Measurements from ENCODE around the gene IFT27. TPM values are rescaled to one million over a fixed set of nuclear protein-coding genes. Genes with fewer than 3 reads are reported as not detected.
"Not testable (repeated sequence)": the region's sequence is repeated elsewhere in the genome, so short reads cannot be mapped to it uniquely, and the experiment has no call there.

Gene IFT27
- total RNA-seq, 1 experiment from 2014 or later, result 22.6 TPM

DNA sequence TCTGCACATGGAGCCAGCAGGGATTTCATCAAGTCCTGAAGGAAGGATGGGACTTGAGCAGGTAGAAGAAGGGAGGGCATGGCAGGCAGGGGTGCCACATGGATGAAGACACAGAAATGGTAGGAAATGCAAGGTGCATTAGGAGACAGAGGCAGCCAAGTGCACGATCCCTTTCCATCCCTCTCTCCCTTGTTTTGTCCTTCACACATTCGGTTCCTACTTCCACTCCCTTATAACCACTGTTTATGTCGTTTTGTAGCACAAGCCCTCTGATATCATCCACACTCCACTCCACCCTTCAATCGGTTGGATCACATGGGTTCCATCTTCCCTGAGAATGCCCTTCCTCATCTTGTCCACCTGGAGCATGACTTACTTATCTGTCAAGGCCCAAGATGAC, 35.2 kb downstream of the IFT27 start:
- Histone ChIP-seq H3K36me3 (no peaks in the 10 kb centered on the region), H3K9me3 (replicated peaks) (no peaks in the 10 kb centered on the region), H3K27me3 (replicated peaks) (peaks cover 29% of the 10 kb centered on the region), H3K4me3 (no peak overlapping the region), H3K4me1 (replicated peaks) (no peaks in the 10 kb centered on the region), H3K27ac (no peak overlapping the region)
- DNase-seq (ENCODE audit: low read depth in 1 of 2, low spot score in 2 of 2), result no peak

DNA sequence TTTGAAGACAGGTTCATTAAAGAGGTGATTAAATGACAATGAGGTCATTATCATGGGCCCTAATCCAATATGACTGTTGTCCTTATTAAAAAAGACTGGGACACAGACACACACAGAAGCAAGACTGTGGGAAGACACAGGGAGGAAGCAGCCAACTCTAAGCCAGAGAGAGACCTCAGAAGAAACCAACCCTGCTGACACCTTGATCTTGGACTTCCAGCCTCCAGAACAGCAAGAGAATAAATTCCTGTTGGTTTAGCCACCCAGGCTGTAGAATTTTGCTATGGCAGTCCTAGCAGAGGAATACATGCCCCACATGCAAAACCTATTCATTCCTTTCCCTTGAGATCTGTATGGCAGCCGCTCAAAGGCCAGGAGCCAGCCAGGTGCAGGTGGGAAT, 36.7 kb downstream of the IFT27 start:
- H3K27ac ChIP-seq, result no peak overlapping the region
- H3K9me3 ChIP-seq (replicated peaks), result no peaks in the 10 kb centered on the region
- peaks cover 16% of the 10 kb centered on the region for H3K27me3 ChIP-seq (replicated peaks)
- no peaks in the 10 kb centered on the region for H3K36me3 ChIP-seq
- H3K4me1 ChIP-seq (replicated peaks), result no peaks in the 10 kb centered on the region
- DNase-seq (ENCODE audit: low read depth in 1 of 2, low spot score in 2 of 2), result no peak
- H3K4me3 ChIP-seq, result no peak overlapping the region

DNA sequence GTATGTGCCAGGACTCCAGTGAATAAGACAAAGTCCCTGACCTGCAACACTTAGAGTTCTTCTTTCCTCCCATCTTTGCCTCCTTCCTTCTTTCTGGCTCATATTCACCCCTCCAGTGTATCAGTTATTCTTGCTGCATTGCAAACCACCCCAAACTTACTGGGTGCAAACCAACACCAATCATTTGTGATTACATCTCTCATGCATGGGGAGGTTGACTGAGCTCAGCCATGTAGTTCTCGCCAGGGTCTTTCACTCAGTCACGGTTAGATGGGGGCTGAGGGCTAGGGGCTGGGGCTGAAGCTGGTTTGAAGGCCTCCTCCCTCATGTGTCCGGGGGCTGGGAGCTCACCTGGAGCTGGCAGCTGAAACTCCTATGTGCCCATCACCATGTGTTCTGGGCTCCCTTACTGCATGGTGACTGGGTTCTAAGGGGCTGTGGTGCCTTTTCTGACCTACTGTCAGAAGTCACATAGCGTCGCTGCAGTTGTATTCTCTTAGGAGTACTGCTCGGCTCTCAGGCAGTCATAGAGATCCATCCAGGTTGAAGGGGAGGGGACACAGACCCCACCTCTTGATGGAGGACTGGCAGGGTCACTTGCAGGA, 37.4 kb downstream of the IFT27 start:
- H3K9me3 ChIP-seq (replicated peaks), result no peaks in the 10 kb centered on the region
- no peak overlapping the region for H3K27ac ChIP-seq
- H3K36me3 ChIP-seq, result no peaks in the 10 kb centered on the region
- no peaks in the 10 kb centered on the region for H3K4me1 ChIP-seq (replicated peaks)
- H3K27me3 ChIP-seq (replicated peaks), result peaks cover 13% of the 10 kb centered on the region
- H3K4me3 ChIP-seq, result no peak overlapping the region
- DNase-seq (ENCODE audit: low read depth in 1 of 2, low spot score in 2 of 2), result no peak

DNA sequence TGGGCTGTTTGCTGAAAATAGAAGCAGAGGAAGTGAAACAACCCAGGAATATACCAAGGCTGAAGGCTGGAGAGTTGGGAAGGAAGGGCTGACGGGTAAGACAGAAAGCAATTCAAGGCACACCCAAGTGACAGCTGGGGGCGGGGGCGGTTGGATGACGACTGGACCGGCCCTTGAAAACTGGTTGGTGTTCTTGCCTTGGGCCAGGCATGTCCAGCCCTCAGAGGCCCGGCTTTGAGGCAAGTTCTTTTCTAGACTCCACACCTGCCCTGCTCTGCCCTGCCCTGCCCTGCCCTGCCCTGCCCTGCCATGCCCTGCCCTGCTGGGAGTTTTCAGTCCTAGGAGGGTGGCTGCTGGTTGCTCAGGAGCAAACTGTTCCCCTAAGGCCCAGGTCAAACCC, 38.1 kb downstream of the IFT27 start:
- H3K36me3 ChIP-seq, result no peaks in the 10 kb centered on the region
- no peaks in the 10 kb centered on the region for H3K9me3 ChIP-seq (replicated peaks)
- DNase-seq (ENCODE audit: low read depth in 1 of 2, low spot score in 2 of 2), result no peak
- H3K27me3 ChIP-seq (replicated peaks), result peaks cover 15% of the 10 kb centered on the region
- H3K4me1 ChIP-seq (replicated peaks), result no peaks in the 10 kb centered on the region
- no peak overlapping the region for H3K4me3 ChIP-seq
- no peak overlapping the region for H3K27ac ChIP-seq

DNA sequence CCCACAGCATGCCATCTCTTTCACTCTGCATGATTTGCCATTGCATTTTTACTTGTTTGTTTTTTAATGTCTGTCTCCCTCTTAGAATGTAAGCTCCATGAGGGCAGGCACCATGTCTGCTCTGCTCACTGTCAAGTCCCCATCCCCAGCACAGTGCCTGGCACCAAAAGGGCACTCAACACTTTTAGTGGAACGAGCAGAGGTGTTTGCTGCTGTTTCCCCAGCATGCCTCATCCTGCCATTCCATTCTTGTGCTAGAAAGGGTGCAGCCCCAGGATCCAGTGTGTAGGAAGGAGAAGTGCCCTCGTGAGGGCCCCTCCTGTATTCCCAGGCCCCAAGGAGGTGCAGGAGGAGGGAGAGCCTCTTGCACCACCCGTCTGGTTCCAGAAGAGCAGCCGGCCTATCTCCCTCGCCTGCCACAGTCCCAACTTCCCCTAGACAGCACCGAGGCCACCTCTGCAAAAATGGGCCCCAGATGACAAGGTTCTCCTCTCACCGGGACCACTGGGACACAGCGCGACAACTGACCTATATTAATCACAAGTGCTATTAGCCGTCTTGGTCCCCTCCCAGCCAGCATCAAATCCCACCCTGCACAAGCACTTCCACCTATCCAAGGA, 39.1 kb downstream of the IFT27 start:
- H3K9me3 ChIP-seq (replicated peaks), result no peaks in the 10 kb centered on the region
- H3K27me3 ChIP-seq (replicated peaks), result peaks cover 22% of the 10 kb centered on the region
- no peaks in the 10 kb centered on the region for H3K4me1 ChIP-seq (replicated peaks)
- no peak overlapping the region for H3K4me3 ChIP-seq
- no peak for DNase-seq (ENCODE audit: low read depth in 1 of 2, low spot score in 2 of 2)
- no peak overlapping the region for H3K27ac ChIP-seq
- H3K36me3 ChIP-seq, result no peaks in the 10 kb centered on the region

DNA sequence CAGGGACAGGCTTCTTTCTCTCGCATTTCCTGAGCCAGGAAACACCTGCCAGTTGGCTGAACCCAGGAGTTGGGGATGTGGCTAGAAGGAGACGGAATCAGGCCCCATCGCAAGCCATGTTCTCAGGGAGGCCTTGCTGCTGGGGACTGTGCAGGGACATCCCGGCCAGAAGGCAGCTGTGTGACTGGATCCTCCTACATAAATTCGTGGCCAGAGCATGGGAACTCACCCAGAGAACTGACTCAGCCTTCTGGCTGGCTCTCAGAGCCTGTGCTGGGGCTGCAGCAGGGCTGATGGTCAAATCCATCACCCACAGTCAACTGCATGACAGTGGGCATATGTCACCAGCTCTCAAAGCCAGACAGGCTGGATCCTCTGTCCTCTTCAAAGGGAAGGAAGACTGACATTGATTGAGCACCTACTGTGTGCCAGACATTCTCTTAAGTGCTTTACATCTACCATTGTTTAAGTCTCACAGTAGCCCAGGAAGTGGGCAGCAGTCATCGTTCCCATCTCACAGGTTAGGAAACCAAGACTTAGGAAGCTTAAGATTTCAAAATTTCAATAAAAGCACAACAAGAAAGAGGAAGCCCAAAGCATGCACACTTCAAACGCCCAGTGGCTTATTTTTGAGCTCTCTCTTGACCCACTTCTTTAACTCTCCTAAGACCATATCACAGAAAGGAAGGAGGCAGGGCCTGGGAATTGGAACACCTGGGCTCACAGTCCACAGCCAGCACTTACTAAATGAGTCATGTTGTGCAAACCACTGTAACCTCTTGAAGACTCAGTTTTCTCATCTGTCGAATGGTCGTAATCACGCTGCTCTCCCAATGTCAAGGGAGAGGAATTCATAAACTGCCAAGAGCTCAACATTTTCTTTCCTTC, 41.5 kb downstream of the IFT27 start:
- no peaks in the 10 kb centered on the region for H3K4me1 ChIP-seq (replicated peaks)
- H3K27ac ChIP-seq, result no peak overlapping the region
- no peak for DNase-seq (ENCODE audit: low read depth in 1 of 2, low spot score in 2 of 2)
- no peaks in the 10 kb centered on the region for H3K36me3 ChIP-seq
- H3K27me3 ChIP-seq (replicated peaks), result peaks cover 25% of the 10 kb centered on the region
- no peak overlapping the region for H3K4me3 ChIP-seq
- H3K9me3 ChIP-seq (replicated peaks), result no peaks in the 10 kb centered on the region

DNA sequence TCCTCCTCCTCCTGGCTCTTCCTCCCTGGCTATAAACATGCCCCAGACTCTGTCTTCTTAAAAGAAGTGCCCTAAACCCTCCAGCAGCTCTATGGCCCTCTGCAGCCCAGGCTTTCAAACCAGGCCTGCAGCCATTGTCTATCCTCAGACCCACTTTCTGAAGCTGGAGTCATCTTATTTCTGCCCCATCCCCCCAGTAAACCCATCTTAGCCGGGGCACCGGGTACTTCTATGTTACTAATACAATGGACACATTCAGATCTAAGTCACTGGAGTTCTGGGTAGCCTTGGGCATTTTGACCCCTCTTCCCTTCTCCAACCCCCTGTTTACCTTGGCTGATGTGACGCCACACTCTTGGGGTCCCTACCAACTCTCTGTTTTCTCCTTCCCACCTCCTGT, 42.6 kb downstream of the IFT27 start:
- Histone ChIP-seq H3K4me3 (no peak overlapping the region), H3K9me3 (replicated peaks) (no peaks in the 10 kb centered on the region), H3K36me3 (no peaks in the 10 kb centered on the region), H3K4me1 (replicated peaks) (no peaks in the 10 kb centered on the region), H3K27me3 (replicated peaks) (peaks cover 25% of the 10 kb centered on the region), H3K27ac (no peak overlapping the region)
- DNase-seq (ENCODE audit: low read depth in 1 of 2, low spot score in 2 of 2), result no peak

DNA sequence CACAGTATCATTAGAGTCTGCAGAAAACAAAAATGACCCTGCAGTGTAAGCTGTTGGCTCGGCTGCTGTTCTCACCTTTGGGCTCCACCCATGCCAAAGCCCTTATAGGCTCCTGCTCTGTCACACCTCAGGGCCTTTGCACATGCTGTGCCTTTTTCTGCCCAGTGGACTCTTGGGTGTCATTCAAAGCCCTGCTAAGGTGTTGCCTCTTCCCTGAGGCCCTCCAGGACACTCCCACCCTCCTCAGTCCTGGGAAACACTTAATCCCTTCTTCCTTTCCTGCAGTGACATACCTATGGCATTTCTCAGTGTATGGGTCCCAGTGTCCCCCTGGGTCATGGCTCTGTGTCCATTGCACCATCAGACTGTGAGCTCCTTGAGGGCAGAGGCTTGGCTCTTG, 43.3 kb downstream of the IFT27 start:
- Histone ChIP-seq H3K27me3 (replicated peaks) (peaks cover 27% of the 10 kb centered on the region), H3K9me3 (replicated peaks) (no peaks in the 10 kb centered on the region), H3K4me1 (replicated peaks) (no peaks in the 10 kb centered on the region), H3K27ac (no peak overlapping the region), H3K36me3 (no peaks in the 10 kb centered on the region), H3K4me3 (no peak overlapping the region)
- DNase-seq (ENCODE audit: low read depth in 1 of 2, low spot score in 2 of 2), result no peak

DNA sequence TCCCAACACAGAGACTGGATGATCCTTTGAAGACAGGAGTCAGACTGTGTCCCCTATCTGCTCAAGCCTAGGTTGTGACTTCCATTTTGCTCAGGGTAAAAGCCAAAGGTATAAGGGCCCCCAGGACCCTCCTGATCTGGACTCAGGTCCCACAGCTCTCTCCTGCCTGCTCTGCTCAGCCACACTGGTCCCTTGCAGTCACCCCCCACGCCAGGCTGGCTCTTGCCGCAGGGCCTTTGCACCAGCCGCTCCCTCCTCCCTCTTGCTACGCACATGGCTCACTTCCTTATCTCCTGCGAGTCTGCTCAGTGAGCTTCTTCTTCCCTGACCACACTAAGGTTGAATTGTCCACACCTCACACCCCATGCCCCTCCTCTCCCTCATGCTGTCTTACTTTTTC, 44.0 kb downstream of the IFT27 start:
- Histone ChIP-seq H3K4me3 (no peak overlapping the region), H3K27me3 (replicated peaks) (peaks cover 29% of the 10 kb centered on the region), H3K9me3 (replicated peaks) (no peaks in the 10 kb centered on the region), H3K27ac (no peak overlapping the region), H3K4me1 (replicated peaks) (no peaks in the 10 kb centered on the region), H3K36me3 (no peaks in the 10 kb centered on the region)
- DNase-seq (ENCODE audit: low read depth in 1 of 2, low spot score in 2 of 2), result no peak

DNA sequence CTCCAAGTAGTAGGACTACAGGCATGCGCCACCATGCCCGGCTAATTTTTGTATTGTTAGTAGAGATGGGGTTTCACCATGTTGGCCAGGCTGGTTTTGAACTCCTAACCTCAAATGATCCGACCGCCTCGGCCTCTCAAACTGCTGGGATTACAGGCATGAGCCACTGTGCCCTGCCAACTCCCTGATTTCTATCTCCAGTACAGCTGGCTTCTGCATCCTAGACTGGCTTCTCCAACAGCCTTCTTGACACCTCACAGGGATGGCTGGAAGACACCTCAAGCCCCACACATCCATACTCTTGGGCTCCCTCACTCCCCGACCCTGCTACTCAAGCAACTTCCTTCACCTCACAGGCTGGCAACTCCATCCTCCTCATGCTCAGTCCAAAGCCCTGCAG, 44.6 kb downstream of the IFT27 start:
- H3K4me3 ChIP-seq; H3K9me3 ChIP-seq (replicated peaks); H3K27ac ChIP-seq; H3K36me3 ChIP-seq; H3K4me1 ChIP-seq (replicated peaks); DNase-seq (ENCODE audit: low read depth in 1 of 2, low spot score in 2 of 2): not testable (repeated sequence)
- peaks cover 29% of the 10 kb centered on the region for H3K27me3 ChIP-seq (replicated peaks)

DNA sequence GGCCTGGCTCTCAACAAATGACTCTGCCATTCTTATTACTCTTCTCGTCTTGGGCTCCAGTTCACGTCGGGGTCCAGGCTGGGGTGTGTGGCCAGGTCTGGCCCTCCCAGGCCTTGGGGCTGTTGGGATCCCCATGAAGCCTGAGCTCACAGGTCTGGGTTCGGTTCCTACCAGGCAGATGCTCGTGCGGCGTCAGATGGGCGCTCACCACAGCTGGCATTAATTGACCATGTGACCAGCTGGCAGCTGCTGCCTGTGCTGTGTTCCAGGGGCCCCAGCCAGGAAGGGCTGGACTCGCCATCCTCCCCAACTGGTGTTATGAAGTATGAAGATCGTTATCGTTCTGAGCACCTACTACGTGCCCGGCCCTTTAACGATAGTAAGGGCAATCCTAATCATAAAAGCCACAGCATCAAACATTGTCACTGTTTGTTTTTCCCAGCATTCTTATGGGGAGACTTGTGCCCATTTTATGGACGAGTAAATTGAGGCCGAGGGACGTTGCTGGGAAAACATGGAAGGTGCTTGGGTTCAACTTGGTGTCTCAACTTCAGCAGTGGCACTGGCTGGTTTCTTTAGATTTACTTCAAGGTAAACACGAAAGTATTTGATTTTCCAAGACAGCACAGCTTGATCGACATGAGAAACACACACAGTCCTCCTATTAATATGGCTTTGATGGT, 45.6 kb downstream of the IFT27 start:
- H3K27me3 ChIP-seq (replicated peaks), result peaks cover 35% of the 10 kb centered on the region
- H3K4me1 ChIP-seq (replicated peaks), result no peaks in the 10 kb centered on the region

DNA sequence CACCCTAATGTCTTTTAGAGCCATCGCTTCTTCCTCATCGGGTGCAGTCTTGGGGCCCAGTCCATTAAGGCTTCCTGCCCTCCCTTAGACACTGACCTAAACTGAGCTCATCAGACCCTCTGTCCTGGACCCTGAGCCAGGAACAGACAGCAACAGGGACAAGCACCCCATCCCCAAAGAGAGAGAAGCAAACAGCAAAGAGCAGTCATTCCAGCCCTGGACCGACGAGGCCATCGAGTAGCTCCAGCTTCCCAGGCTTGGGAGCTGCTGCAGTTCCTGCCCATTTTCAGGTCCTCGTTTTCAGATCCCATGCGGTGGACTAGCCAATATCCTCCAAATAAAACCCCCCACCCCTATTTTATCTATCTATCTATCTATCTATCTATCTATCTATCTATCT, 46.6 kb downstream of the IFT27 start:
- no peak overlapping the region for H3K4me3 ChIP-seq
- H3K4me1 ChIP-seq (replicated peaks), result no peaks in the 10 kb centered on the region
- no peak overlapping the region for H3K27ac ChIP-seq
- H3K9me3 ChIP-seq (replicated peaks), result no peaks in the 10 kb centered on the region
- H3K27me3 ChIP-seq (replicated peaks), result peaks cover 45% of the 10 kb centered on the region
- H3K36me3 ChIP-seq, result no peaks in the 10 kb centered on the region
- no peak for DNase-seq (ENCODE audit: low read depth in 1 of 2, low spot score in 2 of 2)

More for the DNA sequence above, 45.6 kb downstream of the IFT27 start:
- DNase-seq (ENCODE audit: low read depth in 1 of 2, low spot score in 2 of 2), result no peak
- Histone ChIP-seq H3K4me3 (no peak overlapping the region), H3K36me3 (no peaks in the 10 kb centered on the region), H3K27ac (no peak overlapping the region), H3K9me3 (replicated peaks) (no peaks in the 10 kb centered on the region)

DNA sequence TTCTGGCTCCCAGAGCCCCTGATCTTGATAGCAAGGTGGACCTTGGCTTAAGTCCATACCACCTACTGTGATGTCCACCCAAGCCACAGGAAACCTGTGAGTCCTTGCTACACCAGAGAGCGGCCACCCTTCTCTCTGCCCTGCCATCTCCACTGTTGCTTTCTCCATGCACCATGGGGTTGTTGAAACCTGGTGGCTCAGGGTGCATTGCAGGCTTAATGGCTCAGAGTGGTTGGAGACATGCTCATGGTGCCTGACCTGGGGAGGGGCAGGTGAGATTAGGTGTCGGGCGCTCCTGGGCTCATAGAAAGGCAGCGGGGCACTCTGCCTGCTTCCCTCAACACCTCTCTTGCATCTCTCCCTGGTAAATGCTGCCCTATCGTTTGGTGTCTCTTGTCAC, 47.4 kb downstream of the IFT27 start:
- Histone ChIP-seq H3K4me3 (no peak overlapping the region), H3K27me3 (replicated peaks) (peaks cover 51% of the 10 kb centered on the region), H3K36me3 (no peaks in the 10 kb centered on the region), H3K27ac (no peak overlapping the region), H3K9me3 (replicated peaks) (no peaks in the 10 kb centered on the region), H3K4me1 (replicated peaks) (no peaks in the 10 kb centered on the region)
- DNase-seq (ENCODE audit: low read depth in 1 of 2, low spot score in 2 of 2), result no peak

Measured in SJSA1 (cell line).